NCI-H1694 treated with DMSO at 0.1 percent for 48 hours (cell line): ENCODE data around the gene AQP2.

Source experiments
- DNase-seq: peaks from one replicate; lab custom pipeline; 2025; lab: John Stamatoyannopoulos, UW

AQP2 gene

GRCh38 chr12:49956663-49957569 is 6.4 kb downstream of the AQP2 start:
- DNase-seq, result no peak

- DNase-seq, result no peak
Observed at GRCh38 chr12:49957570-49957967, 7.0 kb downstream of the AQP2 start.

- no peak for DNase-seq
Observed at GRCh38 chr12:49959685-49960473, 9.3 kb downstream of the AQP2 start.

GRCh38 chr12:49960474-49961110 is 10.1 kb downstream of the AQP2 start:
- no peak for DNase-seq

- no peak for DNase-seq
Observed at GRCh38 chr12:49961111-49961922, 10.8 kb downstream of the AQP2 start, which contains the start of gene AQP5. AQP5 (plus strand) TSS chr12:49961872; CDS start chr12:49962018, 146 bp downstream.

GRCh38 chr12:49961993-49962764 is 11.6 kb downstream of the AQP2 start:
- no peak for DNase-seq

GRCh38 chr12:49962861-49963765 is 12.6 kb downstream of the AQP2 start:
- DNase-seq, result no peak

- DNase-seq, result no peak
Observed at GRCh38 chr12:49963976-49964815, 13.7 kb downstream of the AQP2 start.

GRCh38 chr12:49964849-49965624 is 14.5 kb downstream of the AQP2 start:
- no peak for DNase-seq

- DNase-seq, result no peak
Observed at GRCh38 chr12:49965836-49966235, 15.3 kb downstream of the AQP2 start.

GRCh38 chr12:49966511-49967041 is 16.0 kb downstream of the AQP2 start:
- no peak for DNase-seq

GRCh38 chr12:49967042-49967776 is 16.7 kb downstream of the AQP2 start:
- peak; percentile 69 for DNase-seq

- no peak for DNase-seq
Observed at GRCh38 chr12:49967777-49968250, 17.3 kb downstream of the AQP2 start.

GRCh38 chr12:49968471-49968870 is 17.9 kb downstream of the AQP2 start:
- no peak for DNase-seq

- DNase-seq, result no peak
Observed at GRCh38 chr12:49969027-49969426, 18.5 kb downstream of the AQP2 start.

- no peak for DNase-seq
Observed at GRCh38 chr12:49969651-49970429, 19.3 kb downstream of the AQP2 start.
